DND-41 (cell line): ENCODE results near the gene CHST12.

Source experiments
- ATAC-seq: fragments of 200-7000 bp; cut with Tn5 transposase; 3 replicates; pipeline ENCODE4 v1.9.1; 2021; ENCODE audit warnings: low read depth; ENCODE audit not compliant: insufficient read depth
- DNase-seq: peaks from one replicate; pipeline ENCODE4 v3.0.0-alpha.2; 2020
- H2AFZ ChIP-seq: 2 replicates; pipeline ENCODE4 v1.6.0; 2012; ENCODE audit warnings: low read depth, low read length
- H3K27ac ChIP-seq: 2 replicates; pipeline ENCODE4 v1.5.1; 2012; ENCODE audit warnings: low read length, inconsistent platforms
- H3K27me3 ChIP-seq: fragments of 200-600 bp; sonication (generic); 2 replicates; pipeline ENCODE4 v1.6.0; 2012; ENCODE audit warnings: low read length, mild to moderate bottlenecking, inconsistent platforms; ENCODE audit not compliant: insufficient read depth, poor library complexity
- H3K36me3 ChIP-seq: 2 replicates; pipeline ENCODE4 v1.5.1; 2012; ENCODE audit warnings: low read length, inconsistent platforms; ENCODE audit not compliant: insufficient read depth
- H3K4me1 ChIP-seq: 2 replicates; pipeline ENCODE4 v1.5.1; 2012; ENCODE audit warnings: mild to moderate bottlenecking, low read length; ENCODE audit not compliant: insufficient read depth
- H3K4me2 ChIP-seq: 2 replicates; pipeline ENCODE4 v1.6.0; 2012; ENCODE audit warnings: mild to moderate bottlenecking, moderate library complexity, low read length, inconsistent platforms; ENCODE audit not compliant: insufficient read depth
- H3K4me3 ChIP-seq, 2 experiments: fragments of 200-600 bp in 1 of 2; shearing (Covaris generic) in 1 of 2; 2 replicates each; pipeline ENCODE4 v1.5.1; 2012 to 2016; ENCODE audit warnings: inconsistent platforms in 2 of 2, low read length in 2 of 2, mild to moderate bottlenecking in 2 of 2, low read depth in 1 of 2, moderate library complexity in 1 of 2
- H3K79me2 ChIP-seq: 2 replicates; pipeline ENCODE4 v1.6.0; 2012; ENCODE audit warnings: low read length, inconsistent platforms; ENCODE audit not compliant: insufficient read depth
- H3K9ac ChIP-seq: 2 replicates; pipeline ENCODE4 v1.6.0; 2012; ENCODE audit warnings: low read depth, mild to moderate bottlenecking, inconsistent platforms, low read length, moderate library complexity
- H3K9me3 ChIP-seq: 2 replicates; pipeline ENCODE4 v1.5.1; 2012; ENCODE audit warnings: low read length, moderate library complexity, mild to moderate bottlenecking, inconsistent platforms; ENCODE audit not compliant: insufficient read depth, severe bottlenecking
- H4K20me1 ChIP-seq: 2 replicates; pipeline ENCODE4 v1.6.0; 2012; ENCODE audit warnings: low read length; ENCODE audit not compliant: insufficient read depth
- EZH2 ChIP-seq: IDR thresholded peaks from 3 replicates; pipeline ENCODE4 v1.6.1; 2012; ENCODE audit warnings: borderline replicate concordance, low read depth, mild to moderate bottlenecking, moderate library complexity, low read length, inconsistent platforms; ENCODE audit not compliant: severe bottlenecking
- TF ChIP-seq, protein P1 (sequence below): IDR thresholded peaks from 2 replicates; pipeline ENCODE4 v1.5.1; 2012; ENCODE audit warnings: borderline replicate concordance, low read length, moderate library complexity, mild to moderate bottlenecking; ENCODE audit not compliant: poor library complexity, severe bottlenecking; ENCODE audit errors: extremely low read depth

Gene CHST12

DNA sequence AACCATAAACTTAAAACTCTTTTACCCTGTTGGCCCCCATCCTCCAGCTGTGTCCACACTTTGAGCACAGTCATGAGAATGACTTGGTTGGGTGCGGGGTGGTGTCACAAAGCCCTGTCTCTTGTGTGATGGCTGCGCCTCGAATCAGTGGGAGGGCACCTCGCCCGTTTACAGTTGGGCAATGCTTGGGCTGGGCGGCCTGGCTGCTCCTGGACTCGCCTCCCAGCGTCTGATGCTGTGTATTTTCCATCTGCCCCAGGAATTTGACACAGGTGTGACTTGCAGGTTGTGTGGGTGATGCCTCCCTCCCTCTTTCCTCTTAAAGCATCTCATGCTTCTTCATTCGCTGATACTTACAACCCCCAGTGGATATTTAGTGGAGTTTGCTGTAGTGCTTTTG, 33.7 kb downstream of the CHST12 start:
- H2AFZ ChIP-seq: no peak overlapping the region
- H3K79me2 ChIP-seq: no peaks in the 10 kb centered on the region; the same call in 1 of the 2 replicates
- H3K9ac ChIP-seq: no peak overlapping the region
- no peak overlapping the region for H3K4me2 ChIP-seq
- no peak for TF ChIP-seq EZH2
- TF ChIP-seq, protein P1, sequence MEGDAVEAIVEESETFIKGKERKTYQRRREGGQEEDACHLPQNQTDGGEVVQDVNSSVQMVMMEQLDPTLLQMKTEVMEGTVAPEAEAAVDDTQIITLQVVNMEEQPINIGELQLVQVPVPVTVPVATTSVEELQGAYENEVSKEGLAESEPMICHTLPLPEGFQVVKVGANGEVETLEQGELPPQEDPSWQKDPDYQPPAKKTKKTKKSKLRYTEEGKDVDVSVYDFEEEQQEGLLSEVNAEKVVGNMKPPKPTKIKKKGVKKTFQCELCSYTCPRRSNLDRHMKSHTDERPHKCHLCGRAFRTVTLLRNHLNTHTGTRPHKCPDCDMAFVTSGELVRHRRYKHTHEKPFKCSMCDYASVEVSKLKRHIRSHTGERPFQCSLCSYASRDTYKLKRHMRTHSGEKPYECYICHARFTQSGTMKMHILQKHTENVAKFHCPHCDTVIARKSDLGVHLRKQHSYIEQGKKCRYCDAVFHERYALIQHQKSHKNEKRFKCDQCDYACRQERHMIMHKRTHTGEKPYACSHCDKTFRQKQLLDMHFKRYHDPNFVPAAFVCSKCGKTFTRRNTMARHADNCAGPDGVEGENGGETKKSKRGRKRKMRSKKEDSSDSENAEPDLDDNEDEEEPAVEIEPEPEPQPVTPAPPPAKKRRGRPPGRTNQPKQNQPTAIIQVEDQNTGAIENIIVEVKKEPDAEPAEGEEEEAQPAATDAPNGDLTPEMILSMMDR: no peak
- H3K36me3 ChIP-seq: peaks cover 34% of the 10 kb centered on the region
- H3K4me3 ChIP-seq: no peak overlapping the region
- H3K27ac ChIP-seq: no peak overlapping the region
- ATAC-seq (no peak), DNase-seq (no peak)
- H3K4me1 ChIP-seq: no peaks in the 10 kb centered on the region
- no peaks in the 10 kb centered on the region for H3K9me3 ChIP-seq
- no peaks in the 10 kb centered on the region for H3K27me3 ChIP-seq
- H4K20me1 ChIP-seq: peaks cover 12% of the 10 kb centered on the region

DNA sequence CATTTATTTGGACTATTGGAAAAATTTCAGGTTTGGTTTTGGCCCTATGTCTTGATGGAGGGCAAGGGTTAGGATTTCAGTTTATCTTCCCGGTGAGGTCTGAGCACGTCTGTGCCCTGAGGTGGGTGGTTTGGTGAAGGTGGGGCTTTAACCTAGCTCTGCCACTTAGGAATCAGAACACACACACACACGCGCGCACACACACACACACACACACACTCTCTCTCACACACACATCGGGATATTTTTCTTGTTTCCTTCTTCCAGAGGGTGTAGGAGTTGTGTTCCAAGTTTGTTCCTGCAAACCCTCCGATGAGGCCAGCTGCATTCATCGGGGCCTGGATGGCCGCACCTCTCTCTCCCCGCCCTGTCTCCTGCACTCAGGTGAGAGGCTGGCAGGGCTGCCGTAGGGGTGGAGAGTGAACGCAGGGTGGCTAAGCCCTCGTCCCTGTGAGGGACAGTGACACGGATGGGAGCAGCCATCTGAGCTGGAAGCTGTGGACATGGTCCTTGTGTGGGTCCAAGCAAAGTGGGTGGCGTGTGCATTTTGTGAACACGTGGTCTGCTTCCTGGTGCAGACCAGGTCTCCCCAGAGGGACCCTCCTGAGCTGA, 34.2 kb downstream of the CHST12 start:
- DNase-seq: no peak
- H3K9ac ChIP-seq: no peak overlapping the region
- H3K36me3 ChIP-seq: peaks cover 29% of the 10 kb centered on the region
- H3K27me3 ChIP-seq: no peaks in the 10 kb centered on the region
- peaks cover 11% of the 10 kb centered on the region for H4K20me1 ChIP-seq
- no peaks in the 10 kb centered on the region for H3K9me3 ChIP-seq
- no peaks in the 10 kb centered on the region for H3K4me1 ChIP-seq
- ATAC-seq: no peak
- TF ChIP-seq EZH2: no peak
- TF ChIP-seq, protein P1: no peak
- no peak overlapping the region for H2AFZ ChIP-seq
- no peaks in the 10 kb centered on the region for H3K79me2 ChIP-seq
- no peak overlapping the region for H3K4me2 ChIP-seq
- no peak overlapping the region for H3K4me3 ChIP-seq
- no peak overlapping the region for H3K27ac ChIP-seq

DNA sequence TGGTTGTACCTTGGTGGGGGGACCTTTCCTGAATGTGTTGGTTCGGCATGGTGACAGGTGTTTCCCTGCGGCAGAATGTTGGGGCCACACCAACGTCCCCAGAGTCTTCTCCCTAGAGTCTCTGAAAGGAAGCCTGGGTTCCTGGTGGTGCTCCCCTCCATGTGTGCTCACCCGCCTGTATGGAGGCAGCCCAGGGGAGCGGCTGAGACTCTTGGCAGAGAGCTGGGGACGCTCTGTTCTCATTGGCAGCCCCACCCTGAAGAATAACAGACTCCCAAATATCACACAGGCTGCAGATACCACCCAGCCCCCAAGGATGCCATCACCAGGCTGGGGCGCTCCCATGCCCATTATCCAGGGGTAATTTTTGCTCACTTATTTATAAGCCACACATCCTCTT, 34.8 kb downstream of the CHST12 start:
- DNase-seq (no peak), ATAC-seq (no peak)
- H3K4me2 ChIP-seq: no peak overlapping the region
- H3K9ac ChIP-seq: no peak overlapping the region
- no peak overlapping the region for H2AFZ ChIP-seq
- peaks cover 23% of the 10 kb centered on the region for H3K36me3 ChIP-seq
- no peaks in the 10 kb centered on the region for H3K4me1 ChIP-seq
- H3K27me3 ChIP-seq: no peaks in the 10 kb centered on the region
- no peak for TF ChIP-seq EZH2
- TF ChIP-seq, protein P1: no peak
- no peaks in the 10 kb centered on the region for H3K9me3 ChIP-seq
- H4K20me1 ChIP-seq: peaks cover 11% of the 10 kb centered on the region
- H3K4me3 ChIP-seq: no peak overlapping the region
- no peaks in the 10 kb centered on the region for H3K79me2 ChIP-seq
- no peak overlapping the region for H3K27ac ChIP-seq

DNA sequence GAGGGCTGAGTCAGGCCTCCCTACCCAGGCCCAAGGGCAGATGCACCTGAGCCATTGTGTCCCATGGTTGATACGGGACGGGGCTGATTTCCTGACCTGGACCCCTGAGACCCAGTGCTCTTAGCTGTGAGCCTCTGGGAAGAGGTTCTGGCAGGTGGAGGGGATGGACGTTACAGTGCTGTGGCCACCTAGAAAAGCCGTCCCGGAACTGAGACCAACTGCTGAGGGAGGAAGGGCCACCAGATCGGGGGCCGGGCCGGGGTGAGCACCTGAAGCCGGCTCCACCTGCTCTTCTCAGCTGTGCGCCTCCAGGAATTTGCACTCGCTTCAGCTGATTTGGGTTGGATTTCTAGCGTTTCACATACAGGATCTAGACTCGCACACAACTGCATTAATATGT, 35.4 kb downstream of the CHST12 start:
- Histone ChIP-seq H3K4me1 (no peaks in the 10 kb centered on the region), H2AFZ (no peak overlapping the region), H3K27me3 (no peaks in the 10 kb centered on the region), H3K4me2 (no peak overlapping the region), H4K20me1 (peaks cover 11% of the 10 kb centered on the region), H3K9ac (no peak overlapping the region), H3K36me3 (peaks cover 18% of the 10 kb centered on the region; the same call in 1 of the 2 replicates), H3K9me3 (no peaks in the 10 kb centered on the region), H3K79me2 (no peaks in the 10 kb centered on the region), H3K4me3 (no peak overlapping the region), H3K27ac (no peak overlapping the region)
- TF ChIP-seq EZH2: no peak
- TF ChIP-seq, protein P1: no peak
- no peak for DNase-seq
- ATAC-seq: no peak
